ENCODE data around the gene ITIH3. TPM values are rescaled to one million over a fixed set of nuclear protein-coding genes. Genes with fewer than 3 reads are reported as not detected.

ITIH3 gene
- total and polyA plus RNA-seq, 2 of the 8 experiments (the other 6 are each of a cell fraction or from before 2014, with no cell fraction given) = not detected

GRCh38 chr3:52847726-52848125 lies 53.1 kb downstream of the ITIH3 start:
- Histone ChIP-seq H2BK12ac (ENCODE audit: low read depth, low read length) (no peak overlapping the region), H4K91ac (replicated peaks; ENCODE audit: insufficient read length, low read length) (no peak overlapping the region), H3K27me3 (replicated peaks in 1 of 4; ENCODE audit: control insufficient read depth in 3 of 4, extremely low read depth in 1 of 4, insufficient read depth in 3 of 4, low read length in 3 of 4) (no peaks in the 10 kb centered on the region), H3K79me2 (ENCODE audit: control insufficient read depth in 1 of 2, insufficient read depth in 2 of 2, low read length in 2 of 2) (no peaks in the 10 kb centered on the region), H3K27ac (ENCODE audit: low read depth, low read length) (no peak overlapping the region), H3K14ac (ENCODE audit: insufficient read length) (no peak overlapping the region), H3K18ac (ENCODE audit: extremely low read depth, low read length) (no peak overlapping the region), H2BK120ac (replicated peaks; ENCODE audit: low read depth, low read length) (no peak overlapping the region), H2AK5ac (ENCODE audit: low read depth, low read length) (no peak overlapping the region), H3K56ac (replicated peaks; ENCODE audit: insufficient read length, low read depth, low read length) (no peak overlapping the region), H2BK5ac (ENCODE audit: low read depth, low read length) (no peak overlapping the region), H3K4ac (replicated peaks; ENCODE audit: insufficient read length, low read depth, low read length) (no peak overlapping the region), H2BK15ac (ENCODE audit: low read length) (no peak overlapping the region), H3K23ac (ENCODE audit: insufficient read length) (no peak overlapping the region), H3K9me3 (ENCODE audit: insufficient read depth in 2 of 2, low read depth in 1 of 2, low read length in 1 of 2) (no peaks in the 10 kb centered on the region), H2BK20ac (ENCODE audit: low read length) (no peak overlapping the region), H3K36me3 (ENCODE audit: control insufficient read depth in 2 of 4, insufficient read depth in 4 of 4, low read length in 3 of 4) (peaks cover 3 to 13% (median 8%) of the 10 kb centered on the region in 4 experiments; a peak in 7 of 8 replicates), H3K9ac (replicated peaks in 1 of 4; ENCODE audit: extremely low read depth in 1 of 4, low read depth in 3 of 4, low read length in 3 of 4) (no peak overlapping the region), H3K4me1 (replicated peaks in 1 of 4; ENCODE audit: control insufficient read depth in 3 of 4, insufficient read depth in 4 of 4, low read length in 3 of 4) (no peaks in the 10 kb centered on the region), H2AFZ (ENCODE audit: low read length) (no peak overlapping the region), H3K23me2 (ENCODE audit: low read depth, low read length) (no peaks in the 10 kb centered on the region), H3K4me2 (ENCODE audit: insufficient read depth in 1 of 2, low read depth in 2 of 2, low read length in 2 of 2) (no peak overlapping the region), H3K79me1 (ENCODE audit: low read depth, low read length) (no peaks in the 10 kb centered on the region), H3K4me3 (ENCODE audit: extremely low read depth in 1 of 4, insufficient read depth in 2 of 4, low read depth in 3 of 4, low read length in 4 of 4) (no peak overlapping the region), H4K5ac (ENCODE audit: insufficient read length, low read depth, low read length) (no peak overlapping the region), H4K20me1 (replicated peaks in 1 of 2; ENCODE audit: control insufficient read depth in 1 of 2, insufficient read depth in 2 of 2, low read length in 2 of 2) (peaks cover 0 to 2% of the 10 kb centered on the region in 2 experiments), H4K8ac (ENCODE audit: extremely low read depth, insufficient read depth, low read length) (no peak overlapping the region)
- 85% methylated on average over 7 of the region's 7 CpGs; no CpG with 5 or more reads in 1 of the 2 experiments for WGBS, 2 experiments (ENCODE audit: extremely low coverage in 1 of 2, insufficient coverage in 1 of 2, insufficient read length in 1 of 2, insufficient replicate concordance in 2 of 2, low coverage in 1 of 2, low lambda C conversion rate in 2 of 2, missing lambda C conversion rate in 1 of 2)
- ChIA-PET POLR2A (ENCODE audit: partially characterized antibody) (no interaction called here), CTCF (ENCODE audit: partially characterized antibody) (interaction anchor here (0.6 to 4.2 kb wide), 12 partner anchors 9 to 374 kb away, joined by 3 to 46 read pairs (median 4); partner anchors contain the start of gene MUSTN1)
- FAIRE-seq (no peak), DNase-seq (ENCODE audit: low read depth in 1 of 2, low spot score in 2 of 2) (no peak)
- TF ChIP-seq POLR2AphosphoS5 (IDR thresholded peaks at IDR 0.05; ENCODE audit: low read depth, low read length) = no peak
- no peak for TF ChIP-seq SAP30 (IDR thresholded peaks at IDR 0.05; ENCODE audit: insufficient read depth, insufficient replicate concordance, low read length)
- no peak for TF ChIP-seq KDM4A (IDR thresholded peaks at IDR 0.05; ENCODE audit: low read depth, low read length, severe bottlenecking)
- no peak for TF ChIP-seq CTCF (IDR thresholded peaks at IDR 0.05; ENCODE audit: control extremely low read depth in 1 of 3, insufficient read depth in 1 of 3, low read depth in 1 of 3, low read length in 3 of 3)
- TF ChIP-seq HDAC2 (IDR thresholded peaks at IDR 0.05; ENCODE audit: borderline replicate concordance in 1 of 2, low read depth in 2 of 2, low read length in 2 of 2) = no peak
- no peak for TF ChIP-seq YY1 (IDR thresholded peaks at IDR 0.05; ENCODE audit: low read depth, low read length)
- TF ChIP-seq BRCA1 (IDR thresholded peaks at IDR 0.05; ENCODE audit: low read depth, low read length) = no peak
- TF ChIP-seq GTF2F1 (IDR thresholded peaks at IDR 0.05; ENCODE audit: borderline replicate concordance, low read depth, low read length) = no peak
